HG02571 (cell line): ENCODE results near the gene B3GALT5.

Source experiments
- ATAC-seq: cut with Tn5 transposase; IDR thresholded peaks from one replicate; pipeline ENCODE4 v1.9.1; 2021; ENCODE audit warnings: mild to moderate bottlenecking, moderate library complexity; ENCODE audit not compliant: unreplicated experiment

The B3GALT5 gene

DNA sequence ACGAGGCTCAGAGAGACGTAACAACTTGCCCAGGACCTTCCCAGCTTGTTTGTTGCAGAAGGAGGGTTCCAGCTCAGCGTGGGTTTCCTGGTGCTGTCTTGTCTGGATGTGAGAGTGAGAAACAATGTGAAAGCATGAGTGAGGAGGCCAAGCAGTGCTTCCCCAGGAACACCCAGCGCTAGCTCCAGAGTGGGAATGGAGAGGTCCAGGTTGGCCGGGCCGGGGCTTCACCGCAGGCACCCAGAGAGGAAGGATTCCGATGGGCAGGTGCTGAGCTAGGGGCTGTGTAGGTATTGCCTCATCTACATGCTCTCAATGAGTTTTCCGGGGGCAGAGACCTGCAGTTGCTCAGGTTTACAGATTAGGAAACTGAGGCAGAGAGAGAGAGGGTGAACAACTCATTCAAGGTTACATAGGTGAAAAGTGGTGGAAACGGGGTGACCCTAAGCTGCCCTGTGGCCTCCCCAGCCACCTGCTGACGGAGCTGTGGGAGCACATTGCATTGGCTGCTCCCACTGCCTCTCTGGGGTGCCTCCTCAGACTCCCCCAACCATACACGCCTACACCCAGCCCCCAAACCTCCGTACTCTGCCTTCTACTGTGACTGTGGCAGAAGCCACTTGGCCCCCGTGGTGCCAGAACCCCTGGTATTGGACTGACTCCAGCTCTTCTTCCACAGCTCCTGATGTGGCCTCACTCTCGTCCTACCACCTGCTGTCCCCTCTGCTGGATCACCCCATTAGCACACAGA, 51.2 kb downstream of the B3GALT5 start:
- no peak for ATAC-seq

DNA sequence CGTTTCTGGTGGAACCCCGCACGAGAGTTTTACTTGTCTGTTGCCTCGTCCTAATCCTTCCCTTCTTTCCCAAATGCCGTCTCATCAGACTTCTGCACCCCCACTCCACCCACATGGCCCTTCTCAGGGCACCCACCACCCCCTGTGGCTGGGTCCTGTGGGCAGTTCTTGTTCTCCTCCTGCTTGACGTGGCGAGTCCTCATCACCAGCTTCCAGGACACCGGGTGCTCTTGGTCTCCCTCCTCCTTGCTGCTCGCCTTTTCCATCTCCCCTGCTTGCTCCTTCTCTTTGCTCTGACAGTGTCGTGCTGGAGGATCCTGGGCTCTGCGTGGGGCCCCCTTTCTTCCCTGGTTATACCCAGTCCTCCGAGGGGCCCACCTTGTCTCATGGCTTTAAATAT, 51.8 kb downstream of the B3GALT5 start:
- ATAC-seq = no peak

DNA sequence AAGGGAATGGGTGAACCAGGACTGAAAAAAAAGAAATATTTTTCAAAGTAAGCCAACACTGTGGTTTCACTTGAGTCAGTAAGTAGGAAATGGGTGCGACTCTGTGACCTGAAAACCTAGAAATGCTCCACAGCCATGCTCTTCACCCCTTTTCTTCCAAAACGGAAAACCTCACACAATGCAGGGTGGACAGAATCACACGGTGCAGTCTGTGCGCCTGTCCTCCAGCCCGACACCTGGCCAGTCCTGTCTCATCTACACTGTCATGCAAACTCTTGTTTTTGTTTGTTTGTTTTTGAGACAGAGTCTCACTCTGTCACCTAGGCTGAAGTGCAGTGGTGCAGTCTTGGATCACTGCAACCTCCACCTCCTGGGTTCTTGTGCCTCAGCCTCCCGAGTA, 53.3 kb downstream of the B3GALT5 start:
- no peak for ATAC-seq

DNA sequence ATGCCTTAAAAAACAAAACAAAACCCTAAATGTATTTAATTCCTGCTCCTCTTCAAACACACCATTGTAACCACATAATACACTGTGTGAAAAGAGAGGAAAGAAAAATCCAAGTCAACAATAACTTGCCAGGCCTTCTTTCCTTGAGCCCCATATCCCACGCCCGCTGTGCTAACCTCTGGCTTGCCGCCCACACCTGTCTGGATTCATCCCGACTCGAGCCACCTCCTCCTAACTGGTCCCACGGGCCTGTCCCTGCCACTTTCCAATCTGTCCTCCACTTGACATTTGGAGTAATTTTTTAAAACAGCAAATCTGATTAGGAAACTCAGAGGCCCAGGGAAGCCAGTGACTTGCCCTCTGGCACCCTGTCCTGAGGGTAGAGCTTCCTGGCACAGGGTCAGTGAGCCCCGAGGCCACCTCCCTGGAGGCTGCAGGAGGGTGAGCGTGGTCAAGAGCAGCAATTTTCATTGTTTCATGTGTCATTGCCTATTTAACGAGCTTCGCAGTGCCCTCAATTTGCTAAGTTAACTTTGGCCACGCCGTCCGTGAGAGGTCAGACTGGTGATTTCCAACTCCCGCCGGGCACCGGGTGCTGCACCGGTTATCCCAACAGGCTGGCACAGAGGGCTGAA, 54.1 kb downstream of the B3GALT5 start:
- ATAC-seq = no peak

DNA sequence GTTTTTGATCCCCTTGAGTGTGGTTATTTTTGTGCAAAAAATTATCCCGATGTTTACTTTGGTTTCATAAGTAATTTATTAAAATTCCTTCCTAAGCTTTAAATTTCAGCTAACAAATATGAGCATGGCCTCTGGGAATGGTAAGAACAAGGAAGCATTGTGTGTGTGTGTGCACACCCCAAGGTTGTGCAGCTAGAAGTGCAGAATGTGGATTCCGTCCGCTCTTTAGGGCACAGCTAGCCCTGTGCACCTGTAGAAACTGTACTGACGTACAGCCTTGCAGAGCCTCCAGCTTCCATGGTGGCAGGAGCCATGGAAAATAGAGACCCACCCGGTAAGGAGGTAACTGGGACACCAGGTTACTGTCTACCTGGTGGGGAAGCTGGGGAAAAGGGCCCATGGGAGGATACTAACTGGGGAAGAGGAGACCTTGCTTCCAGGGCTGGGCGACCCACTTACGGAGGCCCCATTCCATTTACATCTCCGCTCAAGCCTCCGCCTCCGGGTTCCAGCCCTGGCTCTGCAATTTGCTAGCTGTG, 54.7 kb downstream of the B3GALT5 start:
- ATAC-seq = no peak

DNA sequence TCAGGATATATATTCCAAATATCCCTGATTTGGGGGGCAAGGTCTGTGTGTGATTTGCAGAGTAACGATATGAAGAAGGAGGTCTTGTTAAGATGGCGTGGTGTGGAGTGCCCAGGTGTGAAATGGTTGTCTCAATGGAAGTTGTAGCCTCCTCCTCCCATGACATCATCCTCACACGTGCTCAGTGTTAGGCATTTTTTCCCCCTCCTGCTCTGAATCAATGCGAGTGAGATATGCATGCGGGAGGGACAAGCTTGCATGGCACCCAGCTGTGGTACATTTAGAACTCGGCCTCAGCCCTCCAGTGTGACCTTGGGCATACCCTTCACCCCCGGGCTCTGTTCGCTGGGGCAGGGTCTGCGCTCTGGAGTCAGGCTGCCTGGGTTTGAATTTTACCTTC, 55.6 kb downstream of the B3GALT5 start:
- no peak for ATAC-seq

DNA sequence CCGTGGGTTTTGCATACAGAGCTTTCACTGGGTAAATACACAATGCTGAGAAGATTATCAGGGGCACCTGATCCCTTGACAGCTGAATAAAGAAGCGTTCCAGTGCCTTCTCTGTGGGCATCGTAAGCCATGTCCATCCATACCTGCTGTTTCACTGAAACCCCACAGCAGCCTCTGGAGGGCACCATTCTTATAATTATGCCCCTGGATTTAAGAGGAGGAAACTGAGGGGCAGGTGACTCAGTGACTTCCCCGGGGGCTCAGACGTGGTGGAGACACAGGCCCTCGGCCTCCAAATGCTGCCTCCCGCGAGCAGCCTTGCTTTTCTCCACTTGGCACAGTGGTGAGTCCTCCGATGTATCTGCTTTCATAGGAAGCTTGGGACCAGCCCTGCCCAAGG, 56.7 kb downstream of the B3GALT5 start:
- no peak for ATAC-seq

DNA sequence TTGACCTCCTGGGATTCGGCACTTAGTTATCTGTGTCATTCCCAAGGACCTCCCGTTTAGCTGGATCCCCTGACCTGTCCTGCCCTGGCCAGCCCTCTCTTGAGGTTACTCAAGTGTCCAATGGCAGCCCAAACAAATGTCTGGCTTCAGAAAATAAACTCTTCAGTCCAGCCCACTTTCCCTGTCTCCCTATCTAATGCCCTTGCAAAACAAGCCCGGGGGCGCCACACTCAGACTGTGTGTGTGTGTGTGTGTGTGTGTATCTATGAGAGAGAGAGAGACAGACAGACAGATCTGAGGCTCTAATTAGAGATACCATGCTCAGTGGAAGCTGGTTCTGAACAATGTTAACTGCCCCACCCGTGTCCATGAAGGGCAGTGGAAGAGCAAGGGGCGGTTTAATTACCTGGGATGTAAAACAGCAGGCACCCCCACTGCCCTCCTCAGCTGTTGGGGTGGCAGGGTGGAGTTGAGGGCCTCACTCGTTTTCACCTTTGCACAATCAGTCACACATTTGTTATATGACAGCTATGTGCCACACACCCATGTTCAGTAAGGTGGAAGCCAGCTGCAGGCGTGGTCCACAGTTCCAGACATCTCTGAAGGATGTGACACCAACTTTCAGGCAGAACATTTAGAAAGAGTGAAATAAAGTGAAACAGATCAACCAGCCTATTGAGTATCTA, 57.4 kb downstream of the B3GALT5 start:
- no peak for ATAC-seq

DNA sequence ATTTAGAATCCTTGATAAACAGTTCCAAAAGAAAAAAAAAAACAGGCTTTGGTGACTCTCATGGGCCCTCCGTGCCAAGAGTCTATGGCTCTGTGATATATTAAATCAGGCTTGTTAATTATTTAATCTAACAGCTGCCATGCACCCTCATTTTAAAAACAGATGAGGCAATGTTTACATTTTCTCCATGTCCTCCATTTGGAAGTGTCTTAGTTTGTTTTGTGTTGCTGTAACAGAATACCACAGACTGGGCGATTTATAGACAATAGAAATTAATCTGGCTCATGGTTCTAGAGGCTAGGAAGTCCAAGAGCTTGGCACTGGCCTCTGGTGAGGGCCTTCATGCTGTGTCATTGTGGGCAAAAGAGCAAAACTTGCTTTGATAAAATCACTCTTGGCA, 58.0 kb downstream of the B3GALT5 start:
- no peak for ATAC-seq

DNA sequence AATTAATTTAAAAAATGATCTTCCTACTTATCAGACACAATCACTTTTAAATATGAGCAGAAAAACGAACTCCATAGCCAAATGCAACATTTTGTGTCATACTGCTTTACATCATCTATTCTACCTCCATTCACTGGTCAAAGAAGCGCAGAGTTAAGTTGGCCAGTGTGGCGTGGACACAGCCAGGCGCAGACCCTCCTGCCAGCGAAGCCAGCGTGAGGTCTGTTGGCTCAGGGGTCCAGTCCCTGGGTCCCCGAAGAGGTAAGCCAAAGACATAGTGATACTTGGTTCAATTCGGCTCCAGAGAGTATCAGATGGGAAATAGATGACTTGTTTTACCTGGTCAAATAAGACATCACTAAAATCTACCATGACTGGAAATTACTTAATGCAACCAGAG, 59.2 kb downstream of the B3GALT5 start:
- ATAC-seq = no peak

DNA sequence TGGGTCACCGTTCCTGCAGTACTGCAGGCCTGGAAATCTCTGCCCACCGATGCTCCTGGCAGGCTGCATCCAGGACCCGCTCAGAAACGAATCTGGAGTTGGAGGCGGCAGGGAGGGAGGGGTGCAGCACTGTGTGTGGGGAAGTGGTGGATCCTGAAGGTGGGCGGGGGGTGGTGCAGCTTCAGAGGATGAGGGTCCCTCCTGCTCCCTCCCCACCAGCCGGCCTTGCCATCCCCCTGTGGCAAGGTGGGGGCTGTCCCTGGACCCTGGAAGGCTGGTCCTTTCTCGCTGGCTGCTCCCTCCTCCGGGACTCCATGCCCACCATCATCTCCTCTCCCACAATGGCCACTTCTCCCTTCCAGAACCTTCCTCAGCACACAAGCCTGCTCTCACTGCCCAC, 60.4 kb downstream of the B3GALT5 start:
- no peak for ATAC-seq

DNA sequence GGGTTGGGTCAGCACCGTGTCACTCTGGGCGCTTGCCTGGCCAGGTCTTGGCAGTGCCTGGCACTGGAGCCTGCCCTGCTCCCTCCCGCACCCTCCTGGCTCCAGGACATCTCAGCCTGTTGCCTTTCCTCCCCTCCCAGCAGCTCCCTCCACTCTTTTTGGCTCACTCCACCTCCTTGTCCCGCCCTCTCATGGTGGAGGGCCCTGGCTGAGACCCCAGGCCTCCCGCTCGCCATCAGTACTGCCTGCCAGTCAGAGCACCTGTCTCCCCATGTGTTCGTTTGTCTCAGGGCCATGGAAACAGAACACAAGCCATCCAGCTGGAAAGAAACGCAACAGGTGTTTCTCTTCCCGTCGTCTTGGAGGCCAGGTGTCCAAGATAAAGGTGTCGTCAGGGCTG, 61.0 kb downstream of the B3GALT5 start:
- ATAC-seq = no peak

DNA sequence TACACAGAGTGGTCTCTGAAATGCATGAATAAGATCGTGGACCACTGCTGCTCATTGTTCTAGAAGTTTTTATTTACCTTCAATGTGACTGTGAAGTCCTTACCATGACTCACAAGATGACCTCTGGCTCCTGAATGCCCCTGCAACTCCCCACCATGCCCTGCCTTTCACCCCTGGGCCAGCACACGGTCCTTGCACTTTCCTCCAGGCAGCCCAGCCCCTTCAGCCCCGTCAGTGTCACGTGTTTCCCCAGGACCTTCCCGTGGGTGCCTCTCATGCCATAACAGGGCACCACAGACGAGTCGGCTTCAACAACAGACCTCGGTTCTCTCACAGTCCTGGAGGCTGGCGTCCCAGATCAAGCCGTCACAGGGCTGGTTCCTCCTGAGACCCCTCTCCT, 62.1 kb downstream of the B3GALT5 start:
- no peak for ATAC-seq

DNA sequence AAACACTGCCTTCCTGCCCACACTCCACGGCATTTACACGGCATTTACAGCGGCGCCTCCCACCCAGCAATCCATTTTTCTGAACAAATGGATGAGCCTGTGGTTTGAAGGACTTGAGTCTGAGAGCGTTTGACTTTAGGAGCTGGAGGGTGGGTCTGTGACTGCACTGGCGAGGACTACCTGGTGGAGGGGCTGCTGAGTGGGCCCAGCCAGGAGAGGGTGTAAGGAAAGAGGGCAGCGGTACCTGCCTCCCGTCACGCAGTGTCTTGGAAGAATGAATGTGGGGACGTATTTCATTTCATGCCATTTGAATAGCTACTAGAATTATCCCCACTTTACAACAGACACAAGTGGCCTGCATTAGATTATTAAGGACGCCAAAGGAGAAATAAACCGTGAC, 62.9 kb downstream of the B3GALT5 start:
- ATAC-seq = no peak

DNA sequence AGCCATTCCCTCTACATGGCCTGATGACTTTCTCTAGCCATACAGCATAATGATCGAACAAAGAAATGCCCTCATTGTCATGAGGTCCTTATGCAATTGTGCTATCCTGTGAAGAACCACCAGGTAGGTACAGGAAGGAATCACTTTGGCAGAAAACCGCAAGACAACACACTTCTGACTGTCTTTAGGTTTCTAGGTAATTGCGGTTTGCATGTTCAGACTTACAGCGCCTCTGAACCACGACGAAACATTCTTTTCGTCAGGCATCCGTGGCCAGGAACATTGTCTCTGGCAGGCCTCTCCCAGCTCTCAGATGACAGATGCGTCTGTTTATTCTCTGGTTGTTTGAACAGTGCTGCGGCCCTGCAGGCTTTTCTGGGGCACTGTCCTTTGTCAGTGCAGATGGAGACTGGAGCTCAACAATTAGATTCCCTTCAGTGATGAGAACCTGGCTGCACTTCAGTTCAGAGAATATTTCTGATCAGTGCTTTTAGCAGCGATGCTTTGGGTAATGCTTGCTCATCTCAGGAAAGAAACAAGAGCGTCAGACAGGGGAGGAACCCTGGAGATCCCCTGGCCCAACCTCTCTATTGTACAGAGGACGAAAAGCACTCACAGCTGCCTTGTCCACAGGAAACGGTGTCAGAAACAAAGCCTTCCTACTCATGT, 63.4 kb downstream of the B3GALT5 start:
- no peak for ATAC-seq

DNA sequence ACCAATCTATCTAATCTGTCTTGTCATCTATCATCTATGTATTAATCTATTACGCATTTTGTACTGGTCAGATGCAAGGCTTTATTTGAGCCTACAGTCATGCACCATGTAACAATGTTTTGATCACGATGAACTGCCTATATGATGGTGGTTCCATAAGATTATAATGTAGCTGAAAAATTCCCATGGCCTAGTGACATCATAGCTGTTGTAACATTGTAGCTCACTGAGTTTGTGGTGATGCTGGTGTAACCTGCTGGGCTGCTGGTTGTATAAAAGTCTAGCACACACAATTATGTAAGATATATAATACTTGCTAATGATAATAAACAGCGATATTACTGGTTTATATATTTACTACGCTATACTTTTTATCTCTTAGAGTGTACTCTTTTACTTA, 67.5 kb downstream of the B3GALT5 start:
- no peak for ATAC-seq

DNA sequence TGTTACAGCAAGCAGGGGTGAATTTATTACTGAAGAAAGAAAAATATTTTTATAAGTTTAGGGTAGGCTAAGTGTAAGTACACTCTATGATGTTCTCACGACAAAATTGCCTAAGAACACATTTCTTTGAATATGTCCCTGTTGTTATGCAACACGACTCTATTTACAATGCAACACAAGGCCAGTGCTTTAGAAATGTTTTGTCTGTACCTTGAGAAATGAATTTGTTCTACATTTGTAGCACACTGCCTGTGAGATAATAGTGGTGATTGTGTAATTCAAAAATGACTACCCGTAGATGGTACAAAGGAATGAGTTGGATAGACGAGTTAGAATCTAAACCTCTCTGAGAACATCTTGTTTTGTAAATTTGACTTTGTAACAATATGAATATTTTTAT, 68.5 kb downstream of the B3GALT5 start:
- ATAC-seq = no peak

DNA sequence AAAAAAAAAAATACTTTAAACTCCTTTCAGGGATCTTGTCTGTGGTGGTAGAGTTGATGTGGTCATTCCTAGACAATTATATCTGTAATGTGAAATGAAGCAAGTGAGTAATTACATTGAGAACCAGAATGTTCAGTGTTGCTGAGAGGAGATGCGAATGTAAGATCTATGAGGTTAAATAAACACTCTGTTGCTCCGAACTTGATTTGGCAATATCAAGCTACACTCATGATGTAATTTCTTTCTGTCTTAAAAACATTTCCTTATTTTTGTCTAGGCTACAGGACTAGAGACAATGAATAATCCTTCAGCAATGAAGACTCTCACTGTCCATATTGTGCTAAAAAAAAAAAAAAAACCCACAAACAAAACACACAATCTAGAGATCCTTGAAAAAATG, 69.1 kb downstream of the B3GALT5 start:
- ATAC-seq = no peak

DNA sequence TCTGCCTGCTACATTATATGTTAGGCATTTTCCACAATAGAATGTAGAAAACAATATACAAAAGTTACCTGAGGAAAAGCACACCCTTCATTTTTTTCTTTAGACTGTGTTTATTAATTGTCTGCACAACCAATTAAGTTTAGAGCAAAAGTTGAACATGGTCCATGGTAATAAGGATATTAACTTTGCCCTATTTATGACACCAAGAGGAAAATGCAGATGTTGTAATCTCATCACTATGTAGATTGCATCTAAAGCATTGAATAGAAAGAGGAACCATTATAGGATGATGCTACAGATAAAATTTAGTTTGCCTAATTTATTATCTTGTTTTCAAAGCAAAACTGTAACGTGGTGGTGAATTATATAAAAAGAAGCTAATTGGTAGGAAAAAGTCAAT, 72.5 kb downstream of the B3GALT5 start:
- ATAC-seq = no peak

DNA sequence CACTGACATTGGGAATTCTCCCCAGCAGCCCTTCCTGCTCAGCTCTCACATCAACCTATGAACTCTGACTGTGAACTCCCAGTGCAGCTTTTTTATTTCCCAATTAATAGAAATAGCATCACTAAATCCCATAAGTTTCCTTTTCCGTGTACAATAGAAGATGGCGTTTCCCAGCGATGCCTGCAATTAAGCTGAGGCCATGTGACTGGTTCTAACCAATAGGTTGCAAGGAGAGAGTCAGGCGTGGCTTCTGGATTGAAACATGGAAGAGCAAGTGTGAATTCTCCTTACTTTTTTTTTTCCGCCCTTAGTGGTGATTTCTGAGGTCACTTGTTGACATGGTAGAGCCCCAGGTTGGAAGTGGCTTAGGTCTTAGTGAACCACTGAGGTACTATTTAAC, 73.3 kb downstream of the B3GALT5 start:
- ATAC-seq = no peak

DNA sequence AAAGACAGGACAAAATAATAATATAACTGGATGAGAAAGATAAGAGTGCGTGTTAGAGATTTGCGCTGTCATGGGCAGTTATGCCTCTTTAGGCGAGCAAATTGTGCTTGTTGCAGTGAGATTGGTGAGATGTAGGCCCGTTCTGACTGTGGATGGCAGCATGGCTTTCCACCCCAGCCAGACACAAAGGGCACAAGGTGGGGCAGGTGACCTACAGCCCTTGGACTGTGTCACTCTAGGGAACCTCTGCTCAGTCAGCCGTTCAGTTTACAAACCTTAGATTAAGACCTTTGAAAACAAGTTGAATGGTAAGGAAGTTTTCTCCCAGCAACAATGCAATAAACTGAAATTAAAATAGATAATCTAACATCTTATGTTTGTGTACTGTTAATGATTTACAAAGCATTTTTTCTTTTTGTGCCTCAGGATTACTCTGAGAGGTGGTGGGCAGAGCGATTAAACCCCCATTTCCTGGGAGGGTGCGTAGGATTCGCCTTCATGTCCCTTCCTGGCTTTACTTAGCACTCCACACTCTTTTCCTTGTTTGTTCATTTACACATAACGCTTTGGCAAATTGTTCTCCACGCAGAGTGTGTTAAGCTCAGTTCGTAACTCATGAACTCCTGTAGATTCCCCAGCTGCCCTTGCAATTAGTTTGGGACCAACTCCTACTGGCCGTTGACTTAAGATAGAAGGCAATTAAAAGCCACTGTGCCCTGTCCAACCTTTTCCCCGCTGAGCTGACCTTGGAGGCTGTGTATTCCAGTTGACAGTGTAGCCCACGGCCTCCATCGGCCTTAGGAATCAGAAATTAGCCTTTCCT, 74.1 kb downstream of the B3GALT5 start:
- ATAC-seq = no peak
